VCaP (cell line): ENCODE results near the gene DAD1.
"Not testable (repeated sequence)": the region's sequence is repeated elsewhere in the genome, so short reads cannot be mapped to it uniquely, and the experiment has no call there.

Source experiments
- H3K27ac ChIP-seq: fragments of 450-650 bp; 2 replicates; pipeline ENCODE4 v1.5.1; 2017
- TF ChIP-seq, protein P1 (sequence below): fragments of 450-650 bp; conservative IDR thresholded peaks from 2 replicates; pipeline ENCODE4 v1.5.1; 2017; ENCODE audit warnings: mild to moderate bottlenecking, moderate library complexity

DAD1 gene

GRCh38 chr14:22626590-22626989, 37.6 kb upstream of the DAD1 start:
- H3K27ac ChIP-seq = no peak overlapping the region
- TF ChIP-seq, protein P1, sequence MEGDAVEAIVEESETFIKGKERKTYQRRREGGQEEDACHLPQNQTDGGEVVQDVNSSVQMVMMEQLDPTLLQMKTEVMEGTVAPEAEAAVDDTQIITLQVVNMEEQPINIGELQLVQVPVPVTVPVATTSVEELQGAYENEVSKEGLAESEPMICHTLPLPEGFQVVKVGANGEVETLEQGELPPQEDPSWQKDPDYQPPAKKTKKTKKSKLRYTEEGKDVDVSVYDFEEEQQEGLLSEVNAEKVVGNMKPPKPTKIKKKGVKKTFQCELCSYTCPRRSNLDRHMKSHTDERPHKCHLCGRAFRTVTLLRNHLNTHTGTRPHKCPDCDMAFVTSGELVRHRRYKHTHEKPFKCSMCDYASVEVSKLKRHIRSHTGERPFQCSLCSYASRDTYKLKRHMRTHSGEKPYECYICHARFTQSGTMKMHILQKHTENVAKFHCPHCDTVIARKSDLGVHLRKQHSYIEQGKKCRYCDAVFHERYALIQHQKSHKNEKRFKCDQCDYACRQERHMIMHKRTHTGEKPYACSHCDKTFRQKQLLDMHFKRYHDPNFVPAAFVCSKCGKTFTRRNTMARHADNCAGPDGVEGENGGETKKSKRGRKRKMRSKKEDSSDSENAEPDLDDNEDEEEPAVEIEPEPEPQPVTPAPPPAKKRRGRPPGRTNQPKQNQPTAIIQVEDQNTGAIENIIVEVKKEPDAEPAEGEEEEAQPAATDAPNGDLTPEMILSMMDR = no peak

DNA sequence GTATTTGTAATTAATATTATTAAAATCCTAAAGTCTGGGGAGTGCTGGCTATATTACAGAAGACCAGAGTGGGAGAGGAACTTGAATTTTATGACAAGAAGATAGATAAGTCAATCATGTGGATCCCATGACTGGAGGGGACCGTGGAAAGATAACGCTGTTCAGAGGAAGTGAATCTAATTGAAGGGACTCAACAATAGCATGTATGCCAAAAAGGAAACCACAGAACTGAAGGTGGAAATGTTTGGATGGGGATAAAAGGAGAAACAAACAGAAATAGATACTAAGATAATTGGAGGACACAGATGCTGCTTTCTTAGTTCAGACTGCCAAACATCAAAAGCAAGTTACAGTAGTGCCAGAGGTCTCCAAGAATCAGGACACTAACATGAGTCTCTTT, 34.0 kb upstream of the DAD1 start:
- H3K27ac ChIP-seq = no peak overlapping the region
- TF ChIP-seq, protein P1 = no peak

DNA sequence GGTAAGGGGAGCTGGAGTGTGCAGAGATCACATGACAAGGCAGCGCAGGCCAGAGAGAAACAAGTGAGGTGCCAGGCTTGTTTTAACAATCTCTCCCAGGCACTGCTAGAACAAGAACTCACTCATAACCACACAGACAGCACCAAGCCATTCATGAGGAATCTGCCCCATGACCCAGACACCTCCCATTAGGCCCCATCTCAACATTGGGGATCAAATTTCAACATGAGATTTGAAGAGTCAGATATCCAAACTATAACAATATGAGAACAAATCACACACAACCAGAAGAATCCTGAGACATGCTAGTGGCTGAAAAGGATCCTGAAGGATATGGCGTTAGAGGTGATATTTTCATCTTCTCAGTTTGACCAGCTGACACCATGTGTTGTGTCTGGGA, 33.2 kb upstream of the DAD1 start:
- TF ChIP-seq, protein P1 = no peak
- H3K27ac ChIP-seq = no peak overlapping the region

- not testable (repeated sequence) for H3K27ac ChIP-seq
These were observed 26.7 kb upstream of the DAD1 start for GRCh38 chr14:22615765-22616164.

GRCh38 chr14:22614240-22614799, 25.3 kb upstream of the DAD1 start:
- no peak overlapping the region for H3K27ac ChIP-seq
- TF ChIP-seq, protein P1 = no peak

DNA sequence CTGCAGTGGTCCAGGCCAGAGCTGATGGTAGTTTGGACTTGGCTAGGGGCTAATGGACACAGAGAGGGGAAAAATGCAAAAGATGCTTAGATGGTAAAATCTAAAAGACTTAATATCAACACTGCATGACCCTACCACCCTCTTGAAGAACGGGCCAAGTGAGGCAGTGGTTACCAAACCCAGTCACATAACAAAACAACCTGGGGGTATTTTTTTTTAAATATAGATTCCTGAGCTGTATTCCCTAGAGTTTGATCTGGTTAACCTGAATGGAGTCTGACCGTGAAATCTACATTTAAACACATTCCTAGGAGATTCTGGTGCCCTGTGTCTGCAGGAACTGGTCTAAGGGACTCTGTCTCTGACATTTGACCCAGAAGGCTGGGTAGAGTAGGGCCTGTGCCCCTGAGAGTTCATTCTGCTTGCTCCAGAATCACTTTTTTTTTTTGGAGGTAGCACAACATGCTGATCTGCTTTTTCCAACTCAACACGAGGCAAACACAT, 24.8 kb upstream of the DAD1 start:
- TF ChIP-seq, protein P1 = no peak
- H3K27ac ChIP-seq = no peak overlapping the region

GRCh38 chr14:22613106-22613695, 24.2 kb upstream of the DAD1 start:
- H3K27ac ChIP-seq = no peak overlapping the region

GRCh38 chr14:22610931-22611330, 21.9 kb upstream of the DAD1 start:
- TF ChIP-seq, protein P1 = no peak
- H3K27ac ChIP-seq = no peak overlapping the region

More at GRCh38 chr14:22613106-22613695, 24.2 kb upstream of the DAD1 start:
- TF ChIP-seq, protein P1 = no peak
